MCF 10A (cell line): ENCODE data around the gene NPHP4. TPM values are rescaled to one million over a fixed set of nuclear protein-coding genes. Genes with fewer than 3 reads are reported as not detected.

Experiments used
- BruUV-seq: library from RNA; stranded (reverse); fragments of 400-500 nt; replicated peaks from 2 replicates; lab custom pipeline; 2021; lab: Mats Ljungman, UMichigan
- CTCF ChIA-PET: fragments of 300-600 bp; sonication (Branson Sonifier 250); formaldehyde crosslinking; extraction: SDS; loops from one replicate; lab custom pipeline; 2021; ENCODE audit warnings: antibody characterized with exemption, inconsistent platforms; lab: Yijun Ruan, JAX
- POLR2A ChIA-PET: fragments of 300-600, 350-650 bp; sonication (Branson Sonifier 250); formaldehyde crosslinking; extraction: SDS; loops from one replicate; lab custom pipeline; 2020; ENCODE audit warnings: antibody characterized with exemption, inconsistent platforms; lab: Yijun Ruan, JAX
- DNase-seq: peaks from one replicate; pipeline ENCODE4 v3.0.0-alpha.2; 2018; ENCODE audit not compliant: unreplicated experiment
- H3K27ac Mint-ChIP-seq: one replicate; pipeline ENCODE4 v1.8.0; 2022; ENCODE audit warnings: mild to moderate bottlenecking, low read depth, mixed read lengths; ENCODE audit not compliant: unreplicated experiment
- H3K27me3 Mint-ChIP-seq: one replicate; pipeline ENCODE4 v1.8.0; 2022; ENCODE audit warnings: mixed read lengths; ENCODE audit not compliant: insufficient read depth, unreplicated experiment
- H3K36me3 Mint-ChIP-seq: one replicate; pipeline ENCODE4 v1.8.0; 2022; ENCODE audit warnings: mild to moderate bottlenecking, moderate library complexity, mixed read lengths; ENCODE audit not compliant: insufficient read depth, unreplicated experiment
- H3K4me1 Mint-ChIP-seq: one replicate; pipeline ENCODE4 v1.8.0; 2022; ENCODE audit warnings: mixed read lengths; ENCODE audit not compliant: insufficient read depth, unreplicated experiment
- H3K4me3 Mint-ChIP-seq: one replicate; pipeline ENCODE4 v1.8.0; 2022; ENCODE audit warnings: mild to moderate bottlenecking, moderate library complexity, mixed read lengths; ENCODE audit not compliant: unreplicated experiment
- H3K9me3 Mint-ChIP-seq: one replicate; pipeline ENCODE4 v1.8.0; 2022; ENCODE audit warnings: mixed read lengths; ENCODE audit not compliant: unreplicated experiment
- CTCF ChIP-seq: fragments of 200-600 bp; IDR thresholded peaks from one replicate; pipeline ENCODE4 v1.8.0; 2022; ENCODE audit warnings: antibody characterized with exemption, mild to moderate bottlenecking; ENCODE audit not compliant: unreplicated experiment
- intact Hi-C: fragments of 100-400 bp; cut with micrococcal nuclease; formaldehyde crosslinking; loops from 2 replicates; pipeline ENCODE4 v1.14.1; 2022
- total RNA-seq: library from RNA; stranded (reverse); gene quantifications from 2 replicates; pipeline ENCODE4 v1.2.3, GENCODE V29; 2022

Gene NPHP4
- total RNA-seq, 1 experiment from 2014 or later, result 14.4 TPM

GRCh38 chr1:5877683-5878530 lies 114.3 kb downstream of the NPHP4 start:
- no TSS peak for BruUV-seq
- H3K4me1 Mint-ChIP-seq, result no peaks in the 10 kb centered on the region
- no peak for DNase-seq
- no peak overlapping the region for H3K27ac Mint-ChIP-seq
- no peaks in the 10 kb centered on the region for H3K9me3 Mint-ChIP-seq
- no peak for TF ChIP-seq CTCF
- H3K27me3 Mint-ChIP-seq, result no peaks in the 10 kb centered on the region
- intact Hi-C loops, result no loop called here
- ChIA-PET CTCF (interaction anchor here (1.2 kb wide), 1 partner anchor 23 kb away, joined by 3 read pairs; no protein-coding TSS in a partner anchor), POLR2A (no interaction called here)
- no peak overlapping the region for H3K4me3 Mint-ChIP-seq
- peaks cover 61% of the 10 kb centered on the region for H3K36me3 Mint-ChIP-seq

- Mint-ChIP-seq H3K9me3 (no peaks in the 10 kb centered on the region), H3K27me3 (no peaks in the 10 kb centered on the region), H3K4me3 (no peak overlapping the region), H3K27ac (no peak overlapping the region), H3K36me3 (peaks cover 60% of the 10 kb centered on the region), H3K4me1 (no peaks in the 10 kb centered on the region)
- intact Hi-C loops, result no loop called here
- no TSS peak for BruUV-seq
- DNase-seq, result no peak
- TF ChIP-seq CTCF, result no peak
- ChIA-PET CTCF (interaction anchor here (0.6 to 1.2 kb wide), 3 partner anchors 23 to 40 kb away, joined by 3 read pairs; no protein-coding TSS in a partner anchor), POLR2A (interaction anchor here (0.6 kb wide), 1 partner anchor 149 kb away, joined by 4 read pairs; no protein-coding TSS in a partner anchor)
Observed at GRCh38 chr1:5877001-5877400, 115.2 kb downstream of the NPHP4 start.

- CTCF ChIA-PET, result interaction anchor here (0.6 kb wide), 1 partner anchor 41 kb away, joined by 3 read pairs; no protein-coding TSS in a partner anchor
Observed at GRCh38 chr1:5876094-5876650, 116.1 kb downstream of the NPHP4 start.

More at GRCh38 chr1:5876094-5876650, 116.1 kb downstream of the NPHP4 start:
- H3K9me3 Mint-ChIP-seq, result no peaks in the 10 kb centered on the region
- H3K4me1 Mint-ChIP-seq, result no peaks in the 10 kb centered on the region
- H3K27me3 Mint-ChIP-seq, result no peaks in the 10 kb centered on the region
- H3K4me3 Mint-ChIP-seq, result no peak overlapping the region
- TF ChIP-seq CTCF, result no peak
- peaks cover 66% of the 10 kb centered on the region for H3K36me3 Mint-ChIP-seq
- DNase-seq, result no peak
- no peak overlapping the region for H3K27ac Mint-ChIP-seq
- POLR2A ChIA-PET, result interaction anchor here (0.6 kb wide), 1 partner anchor 148 kb away, joined by 4 read pairs; no protein-coding TSS in a partner anchor
- no TSS peak for BruUV-seq
- intact Hi-C loops, result no loop called here
